Neuronal stem cell (in vitro differentiated cells): ENCODE results near the gene SMURF2.

Source experiments
- DNase-seq: peaks from one replicate; pipeline ENCODE4 v3.0.0-alpha.2; 2013; ENCODE audit warnings: low spot score
- H2AFZ ChIP-seq: one replicate; pipeline ENCODE4 v1.6.1; 2013; ENCODE audit warnings: mild to moderate bottlenecking, low read length, inconsistent platforms
- H2AK5ac ChIP-seq: 2 replicates; pipeline ENCODE4 v1.6.1; 2013; ENCODE audit warnings: low read depth, mild to moderate bottlenecking, inconsistent platforms, low read length, moderate library complexity, mixed read lengths
- H2BK120ac ChIP-seq: 2 replicates; pipeline ENCODE4 v1.6.1; 2013; ENCODE audit warnings: low read depth, mild to moderate bottlenecking, inconsistent platforms, low read length, moderate library complexity, mixed read lengths
- H2BK12ac ChIP-seq: one replicate; pipeline ENCODE4 v1.6.1; 2013; ENCODE audit warnings: low read length, inconsistent platforms
- H2BK15ac ChIP-seq: 2 replicates; pipeline ENCODE4 v1.6.1; 2013; ENCODE audit warnings: mild to moderate bottlenecking, low read length, inconsistent platforms, mixed read lengths
- H2BK5ac ChIP-seq: one replicate; pipeline ENCODE4 v1.6.1; 2013; ENCODE audit warnings: inconsistent platforms, mild to moderate bottlenecking, low read length, moderate library complexity
- H3K14ac ChIP-seq: one replicate; pipeline ENCODE4 v1.6.1; 2013; ENCODE audit warnings: low read length, inconsistent platforms
- H3K18ac ChIP-seq: 2 replicates; pipeline ENCODE4 v1.6.1; 2013; ENCODE audit warnings: low read length, inconsistent platforms
- H3K23ac ChIP-seq: 2 replicates; pipeline ENCODE4 v1.6.1; 2013; ENCODE audit warnings: low read depth, mild to moderate bottlenecking, mixed read lengths, low read length, inconsistent platforms; ENCODE audit not compliant: poor library complexity
- H3K27ac ChIP-seq: replicated peaks from 3 replicates; pipeline ENCODE4 v1.5.1; 2013; ENCODE audit warnings: low read length, inconsistent platforms
- H3K27me3 ChIP-seq, 3 experiments: 2 replicates each; pipeline ENCODE4 v1.6.1; 2013; ENCODE audit warnings: low read length in 3 of 3, mild to moderate bottlenecking in 2 of 3, inconsistent platforms in 1 of 3, low read depth in 1 of 3, mixed read lengths in 1 of 3, moderate library complexity in 1 of 3; ENCODE audit not compliant: control insufficient read depth in 3 of 3, insufficient read depth in 3 of 3
- H3K36me3 ChIP-seq, 2 donors: replicated peaks in 1 of 2; 2 replicates each; pipeline ENCODE4 v1.6.1; 2013; ENCODE audit warnings: low read length in 2 of 2; ENCODE audit not compliant: control insufficient read depth in 2 of 2, insufficient read depth in 2 of 2
- H3K4ac ChIP-seq: 2 replicates; pipeline ENCODE4 v1.6.1; 2013; ENCODE audit warnings: inconsistent platforms, mild to moderate bottlenecking, low read length, moderate library complexity
- H3K4me1 ChIP-seq, 2 donors: 1 replicate in 1 of 2; 2 replicates in 1 of 2; pipeline ENCODE4 v1.6.1; 2013; ENCODE audit warnings: low read length in 2 of 2, low read depth in 1 of 2; ENCODE audit not compliant: control insufficient read depth in 2 of 2, insufficient read depth in 1 of 2
- H3K4me2 ChIP-seq: one replicate; pipeline ENCODE4 v1.6.1; 2013; ENCODE audit warnings: mild to moderate bottlenecking, low read length, inconsistent platforms; ENCODE audit not compliant: insufficient read depth, poor library complexity, severe bottlenecking
- H3K4me3 ChIP-seq, 2 donors: 2 replicates each; pipeline ENCODE4 v1.5.1; 2013; ENCODE audit warnings: low read length in 2 of 2, mild to moderate bottlenecking in 2 of 2, inconsistent platforms in 1 of 2, moderate library complexity in 1 of 2
- H3K79me1 ChIP-seq: one replicate; pipeline ENCODE4 v1.6.1; 2013; ENCODE audit warnings: low read depth, mild to moderate bottlenecking, inconsistent platforms, low read length, moderate library complexity
- H3K9ac ChIP-seq: one replicate; pipeline ENCODE4 v1.6.1; 2013; ENCODE audit warnings: mild to moderate bottlenecking, low read depth, low read length, inconsistent platforms; ENCODE audit not compliant: poor library complexity
- H3K9me3 ChIP-seq, 2 donors: replicated peaks in 1 of 2; 2 replicates each; pipeline versions ENCODE3 to v1.6.1; 2013; ENCODE audit warnings: low read length in 2 of 2, mild to moderate bottlenecking in 2 of 2, inconsistent platforms in 1 of 2, low read depth in 1 of 2, mixed read lengths in 1 of 2, moderate library complexity in 1 of 2; ENCODE audit not compliant: control insufficient read depth in 2 of 2, insufficient read depth in 1 of 2
- H4K8ac ChIP-seq: one replicate; pipeline ENCODE4 v1.6.1; 2013; ENCODE audit warnings: low read depth, mild to moderate bottlenecking, inconsistent platforms, low read length, moderate library complexity
- H4K91ac ChIP-seq: one replicate; pipeline ENCODE4 v1.6.1; 2013; ENCODE audit warnings: low read length, low read depth, mild to moderate bottlenecking, inconsistent platforms; ENCODE audit not compliant: poor library complexity
- WGBS, 2 donors: extraction: QIAGEN DNeasy Blood & Tissue Kit; methylation state at CpG; one replicate each; pipeline ENCODE4 v1.1.7; 2013; ENCODE audit warnings: missing lambda C conversion rate in 2 of 2, mixed read lengths in 1 of 2; ENCODE audit not compliant: insufficient read length in 2 of 2, insufficient replicate concordance in 1 of 2; ENCODE audit errors: extremely low coverage in 2 of 2; 5-methylcytosine and 5-hydroxymethylcytosine counted together

Gene SMURF2

DNA sequence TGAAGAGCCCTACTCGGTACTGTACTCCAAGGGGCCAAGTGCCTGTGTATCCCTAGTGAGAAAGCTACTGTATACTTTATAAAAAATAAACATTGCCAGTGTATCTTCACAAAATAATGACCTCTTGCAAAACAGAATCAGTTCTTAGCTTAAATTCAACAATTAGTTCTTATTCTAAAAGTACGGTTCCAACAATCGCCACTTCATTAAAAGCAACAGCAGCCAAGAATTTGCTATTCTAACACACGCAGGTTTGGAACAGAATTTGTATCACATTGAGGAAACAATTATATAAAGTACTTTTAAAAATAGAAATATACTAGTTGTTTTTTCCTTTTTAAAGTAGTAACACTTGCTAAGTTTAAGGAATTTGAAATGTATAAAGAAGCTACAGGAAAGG is 106.8 kb downstream of the SMURF2 start:
- no peak overlapping the region for H3K23ac ChIP-seq
- no peak overlapping the region for H2BK5ac ChIP-seq
- no peak overlapping the region for H2BK15ac ChIP-seq
- no peak overlapping the region for H2AFZ ChIP-seq
- no peak overlapping the region for H4K8ac ChIP-seq
- no peak overlapping the region for H3K4me3 ChIP-seq
- no peak for DNase-seq
- H3K4me1 ChIP-seq: no peaks in the 10 kb centered on the region
- WGBS, 2 donors: no CpG with 5 or more reads among the region's 4 CpGs
- H3K9me3 ChIP-seq: no peaks in the 10 kb centered on the region
- H4K91ac ChIP-seq: no peak overlapping the region
- H3K79me1 ChIP-seq: no peaks in the 10 kb centered on the region
- H3K14ac ChIP-seq: no peak overlapping the region
- no peak overlapping the region for H3K27ac ChIP-seq
- H2AK5ac ChIP-seq: no peak overlapping the region
- peaks cover 2 to 80% of the 10 kb centered on the region in 2 donors for H3K36me3 ChIP-seq
- H3K27me3 ChIP-seq: no peaks in the 10 kb centered on the region
- no peak overlapping the region for H2BK12ac ChIP-seq
- H3K4ac ChIP-seq: no peak overlapping the region
- no peak overlapping the region for H3K18ac ChIP-seq
- H3K4me2 ChIP-seq: no peak overlapping the region
- H2BK120ac ChIP-seq: no peak overlapping the region
- no peak overlapping the region for H3K9ac ChIP-seq

DNA sequence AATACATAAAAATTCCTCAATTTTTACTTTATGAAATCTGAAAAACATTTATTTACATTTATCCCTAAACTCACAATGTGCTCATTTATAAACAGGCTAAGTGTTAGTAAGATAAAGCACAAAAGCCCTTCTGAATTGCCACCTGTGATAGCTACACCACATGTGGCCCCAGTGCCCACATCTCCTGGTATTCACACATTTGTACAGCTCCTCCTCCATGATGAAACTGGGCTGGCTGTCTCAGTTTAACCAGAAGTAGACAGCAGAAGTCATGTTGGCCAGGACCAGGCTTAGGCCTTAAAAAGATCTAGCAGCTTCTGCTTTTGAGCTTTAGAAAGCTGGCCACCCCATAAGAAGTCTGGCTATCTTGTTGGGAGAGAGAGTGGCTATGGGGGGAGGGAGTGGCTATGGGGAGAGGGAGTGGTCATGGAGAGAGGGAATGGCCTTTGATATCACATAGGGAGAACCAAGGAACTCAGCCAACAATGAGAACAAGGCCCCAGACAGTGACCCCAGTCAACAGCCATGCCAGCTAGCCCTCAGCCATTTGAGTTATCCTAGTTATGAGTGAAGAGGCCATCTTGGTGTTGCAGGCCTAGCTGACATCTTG is 108.0 kb downstream of the SMURF2 start:
- Histone ChIP-seq H3K27ac (no peak overlapping the region), H3K4me2 (no peak overlapping the region), H2AK5ac (no peak overlapping the region), H2AFZ (no peak overlapping the region), H3K36me3 (peaks cover 2 to 86% of the 10 kb centered on the region in 2 donors), H4K8ac (no peak overlapping the region), H2BK15ac (no peak overlapping the region), H2BK12ac (no peak overlapping the region), H3K18ac (no peak overlapping the region), H3K79me1 (no peaks in the 10 kb centered on the region), H3K4me1 (no peaks in the 10 kb centered on the region), H3K9ac (no peak overlapping the region), H2BK5ac (no peak overlapping the region), H4K91ac (no peak overlapping the region), H2BK120ac (no peak overlapping the region), H3K4me3 (no peak overlapping the region), H3K23ac (no peak overlapping the region), H3K4ac (no peak overlapping the region), H3K27me3 (no peaks in the 10 kb centered on the region), H3K14ac (no peak overlapping the region), H3K9me3 (no peaks in the 10 kb centered on the region)
- DNase-seq: no peak

DNA sequence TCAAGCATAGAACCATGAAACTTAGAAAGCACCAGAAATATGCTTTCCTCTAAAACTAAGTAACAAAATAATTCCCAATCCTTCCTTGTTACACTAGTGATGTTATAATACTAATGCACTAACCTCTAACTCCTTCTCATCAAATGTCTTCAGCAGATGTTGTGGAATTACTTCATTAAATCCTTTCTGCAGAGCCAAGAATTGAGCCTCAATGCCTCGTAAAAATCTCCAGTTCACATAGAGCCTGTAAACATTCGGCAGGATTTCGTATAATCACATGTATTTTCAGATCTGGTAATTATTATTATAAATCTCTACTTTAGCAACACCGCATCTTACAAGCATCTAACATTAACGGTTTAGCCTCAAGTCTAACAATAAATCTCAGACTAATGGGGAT is 110.6 kb downstream of the SMURF2 start:
- Histone ChIP-seq H4K91ac (no peak overlapping the region), H3K4me3 (no peak overlapping the region), H3K27me3 (no peaks in the 10 kb centered on the region), H3K79me1 (no peaks in the 10 kb centered on the region), H2AFZ (no peak overlapping the region), H2BK120ac (no peak overlapping the region), H2BK5ac (no peak overlapping the region), H3K4me1 (no peaks in the 10 kb centered on the region), H3K36me3 (peaks cover 2 to 86% of the 10 kb centered on the region in 2 donors), H3K4me2 (no peak overlapping the region), H3K27ac (no peak overlapping the region), H3K14ac (no peak overlapping the region), H2AK5ac (no peak overlapping the region), H3K23ac (no peak overlapping the region), H3K9me3 (no peaks in the 10 kb centered on the region), H3K9ac (no peak overlapping the region), H4K8ac (no peak overlapping the region), H2BK12ac (no peak overlapping the region), H3K18ac (no peak overlapping the region), H3K4ac (no peak overlapping the region), H2BK15ac (no peak overlapping the region)
- WGBS, 2 donors: no CpG with 5 or more reads among the region's 5 CpGs
- DNase-seq: no peak

DNA sequence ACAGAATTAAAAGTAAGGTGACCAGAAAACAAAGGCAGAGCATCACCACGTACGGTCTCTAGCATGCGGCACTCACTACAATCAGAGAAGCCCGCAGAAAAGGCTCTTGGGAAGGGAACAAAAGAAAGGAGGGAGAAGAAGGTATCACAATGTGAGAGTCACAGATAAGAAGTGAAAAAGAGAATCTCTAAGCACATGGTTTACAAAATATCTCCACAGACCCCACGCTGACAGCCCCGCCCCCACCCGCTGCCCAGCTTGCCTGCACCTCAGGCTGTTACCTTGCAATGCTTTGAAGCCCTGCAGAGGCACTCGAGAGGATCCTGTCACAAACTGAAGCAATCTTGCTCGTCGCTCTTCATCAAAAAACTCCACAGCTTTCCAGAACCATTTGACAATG is 114.8 kb downstream of the SMURF2 start:
- Histone ChIP-seq H2AFZ (no peak overlapping the region), H2BK15ac (no peak overlapping the region), H3K27ac (no peak overlapping the region), H3K4me2 (no peak overlapping the region), H3K4me3 (no peak overlapping the region), H2BK5ac (no peak overlapping the region), H3K14ac (no peak overlapping the region), H3K4ac (no peak overlapping the region), H2AK5ac (no peak overlapping the region), H3K36me3 (peaks cover 2 to 81% of the 10 kb centered on the region in 2 donors), H3K27me3 (no peaks in the 10 kb centered on the region), H3K9ac (no peak overlapping the region), H3K4me1 (peaks cover 0 to 7% of the 10 kb centered on the region in 2 donors), H3K23ac (no peak overlapping the region), H2BK12ac (no peak overlapping the region), H3K9me3 (no peaks in the 10 kb centered on the region), H3K18ac (no peak overlapping the region), H4K91ac (no peak overlapping the region), H3K79me1 (no peaks in the 10 kb centered on the region), H4K8ac (no peak overlapping the region), H2BK120ac (no peak overlapping the region)
- DNase-seq: no peak
- WGBS, 2 donors: no CpG with 5 or more reads among the region's 10 CpGs
